ENCODE measurements around the gene TMEM119. TPM values are rescaled to one million over a fixed set of nuclear protein-coding genes. Genes with fewer than 3 reads are reported as not detected.

Gene TMEM119
- total RNA-seq, 4 donors from 2014 or later = 9.0 to 48.8 (median 42.3) TPM

- WGBS, 2 donors = 42 to 63% methylated on average over 6 to 7 of the region's 7 CpGs
- Histone ChIP-seq H3K4me3 (no peak overlapping the region), H3K9me3 (no peaks in the 10 kb centered on the region), H3K27me3 (no peaks in the 10 kb centered on the region), H3K27ac (peak overlapping the region in 2 of 4 donors; percentile 9 to 12), H3K36me3 (no peaks in the 10 kb centered on the region), H3K4me1 (peaks cover 0 to 41% (median 10%) of the 10 kb centered on the region in 4 donors)
- TF ChIP-seq, protein P1, sequence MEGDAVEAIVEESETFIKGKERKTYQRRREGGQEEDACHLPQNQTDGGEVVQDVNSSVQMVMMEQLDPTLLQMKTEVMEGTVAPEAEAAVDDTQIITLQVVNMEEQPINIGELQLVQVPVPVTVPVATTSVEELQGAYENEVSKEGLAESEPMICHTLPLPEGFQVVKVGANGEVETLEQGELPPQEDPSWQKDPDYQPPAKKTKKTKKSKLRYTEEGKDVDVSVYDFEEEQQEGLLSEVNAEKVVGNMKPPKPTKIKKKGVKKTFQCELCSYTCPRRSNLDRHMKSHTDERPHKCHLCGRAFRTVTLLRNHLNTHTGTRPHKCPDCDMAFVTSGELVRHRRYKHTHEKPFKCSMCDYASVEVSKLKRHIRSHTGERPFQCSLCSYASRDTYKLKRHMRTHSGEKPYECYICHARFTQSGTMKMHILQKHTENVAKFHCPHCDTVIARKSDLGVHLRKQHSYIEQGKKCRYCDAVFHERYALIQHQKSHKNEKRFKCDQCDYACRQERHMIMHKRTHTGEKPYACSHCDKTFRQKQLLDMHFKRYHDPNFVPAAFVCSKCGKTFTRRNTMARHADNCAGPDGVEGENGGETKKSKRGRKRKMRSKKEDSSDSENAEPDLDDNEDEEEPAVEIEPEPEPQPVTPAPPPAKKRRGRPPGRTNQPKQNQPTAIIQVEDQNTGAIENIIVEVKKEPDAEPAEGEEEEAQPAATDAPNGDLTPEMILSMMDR (IDR thresholded peaks at IDR 0.05) = no peak
- TF ChIP-seq EP300 (IDR thresholded peaks at IDR 0.05) (no peak), POLR2A (IDR thresholded peaks at IDR 0.05) (no peak)
- DNase-seq (ENCODE audit: low spot score in 2 of 2) = no peak
Measured at GRCh38 chr12:108583991-108584390, 13.9 kb downstream of the TMEM119 start.

DNA sequence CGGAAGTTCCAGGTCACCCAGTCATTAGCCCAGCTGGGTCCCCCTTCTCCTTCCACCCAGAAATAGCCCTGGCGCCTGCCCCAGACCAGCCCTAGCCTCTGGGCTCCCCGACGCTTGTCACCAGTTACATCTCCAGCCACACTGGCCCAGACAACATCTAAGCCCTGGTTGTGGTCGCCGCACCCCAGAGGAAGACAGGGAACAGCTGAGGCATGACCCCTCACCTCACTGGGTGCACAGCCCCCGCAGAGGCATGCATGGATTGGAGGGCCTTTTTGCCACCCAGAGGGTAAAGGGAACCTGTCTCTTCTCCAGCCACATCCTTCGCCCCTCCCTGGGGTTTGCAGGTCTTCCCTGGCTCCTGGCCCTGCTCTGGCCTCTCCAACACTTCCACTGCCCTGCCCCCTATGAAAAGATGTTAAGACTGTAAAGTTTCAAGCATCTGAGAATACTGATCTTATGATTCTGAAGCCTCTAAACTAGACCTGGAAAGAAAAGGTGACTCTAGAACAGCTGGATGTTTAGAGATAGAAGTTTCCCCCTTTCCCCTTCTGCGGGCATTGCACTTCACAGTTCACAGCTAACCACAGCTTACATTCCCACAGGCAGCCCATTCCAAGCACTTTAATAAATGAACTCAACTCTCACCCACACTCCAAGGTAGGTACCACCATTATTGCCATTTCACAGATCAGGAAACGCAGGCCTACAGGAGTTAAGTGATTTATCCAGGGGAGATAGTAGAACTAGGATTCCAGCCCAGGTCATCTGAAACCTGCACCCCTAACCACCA, 14.7 kb downstream of the TMEM119 start:
- no peak for DNase-seq (ENCODE audit: low spot score in 2 of 2)
- Histone ChIP-seq H3K4me1 (peaks cover 0 to 35% (median 10%) of the 10 kb centered on the region in 4 donors), H3K27me3 (no peaks in the 10 kb centered on the region), H3K9me3 (no peaks in the 10 kb centered on the region), H3K36me3 (no peaks in the 10 kb centered on the region), H3K27ac (peak overlapping the region in 2 of 4 donors; percentile 65 to 78), H3K4me3 (no peak overlapping the region)
- TF ChIP-seq EP300 (IDR thresholded peaks at IDR 0.05) = no peak
- TF ChIP-seq POLR2A (IDR thresholded peaks at IDR 0.05) = no peak
- TF ChIP-seq, protein P1 (IDR thresholded peaks at IDR 0.05) = no peak
- WGBS, 2 donors = 77 to 82% methylated on average over 9 to 10 of the region's 10 CpGs

- no peak for DNase-seq (ENCODE audit: low spot score in 2 of 2)
- H3K4me3 ChIP-seq = no peak overlapping the region
- H3K4me1 ChIP-seq = peaks cover 0 to 35% (median 10%) of the 10 kb centered on the region in 4 donors
- H3K27me3 ChIP-seq = no peaks in the 10 kb centered on the region
- H3K9me3 ChIP-seq = no peaks in the 10 kb centered on the region
- H3K36me3 ChIP-seq = no peaks in the 10 kb centered on the region
- WGBS, 2 donors = 81 to 90% methylated on average over 9 of the region's 9 CpGs
- TF ChIP-seq, protein P1 (IDR thresholded peaks at IDR 0.05) = no peak
- TF ChIP-seq EP300 (IDR thresholded peaks at IDR 0.05) = no peak
- no peak for TF ChIP-seq POLR2A (IDR thresholded peaks at IDR 0.05)
- peak overlapping the region in 2 of 4 donors; percentile 65 to 78 for H3K27ac ChIP-seq
Measured at GRCh38 chr12:108582509-108582908, 15.4 kb downstream of the TMEM119 start.

GRCh38 chr12:108581311-108582227, 16.3 kb downstream of the TMEM119 start:
- WGBS, 2 donors = 79 to 90% methylated on average over 21 to 33 of the region's 33 CpGs
- H3K36me3 ChIP-seq = no peaks in the 10 kb centered on the region
- no peak for DNase-seq (ENCODE audit: low spot score in 2 of 2)
- no peak overlapping the region for H3K4me3 ChIP-seq
- H3K9me3 ChIP-seq = no peaks in the 10 kb centered on the region
- TF ChIP-seq EP300 (IDR thresholded peaks at IDR 0.05) (no peak), POLR2A (IDR thresholded peaks at IDR 0.05) (no peak)
- TF ChIP-seq, protein P1 (IDR thresholded peaks at IDR 0.05) = no peak
- H3K27me3 ChIP-seq = no peaks in the 10 kb centered on the region
- peak overlapping the region in 2 of 4 donors; percentile 65 to 78 for H3K27ac ChIP-seq
- peaks cover 0 to 35% (median 10%) of the 10 kb centered on the region in 4 donors for H3K4me1 ChIP-seq

All from tibial nerve (tissue), 4 donors.